ENCODE data around the gene MOB3B.
A peak's percentile ranks its signal among the peaks of the same experiment; 100 is the strongest.

The MOB3B gene

GRCh38 chr9:27540502-27540901, 10.9 kb upstream of the MOB3B start:
- DNase-seq, result no peak

GRCh38 chr9:27539479-27540441, 10.1 kb upstream of the MOB3B start:
- DNase-seq, result no peak

- no peak for DNase-seq
Measured at GRCh38 chr9:27538647-27539046, 9.0 kb upstream of the MOB3B start.

- no peak for DNase-seq
Measured at GRCh38 chr9:27537756-27538155, 8.1 kb upstream of the MOB3B start.

GRCh38 chr9:27537027-27537435, 7.4 kb upstream of the MOB3B start:
- no peak for DNase-seq

GRCh38 chr9:27536168-27536567, 6.6 kb upstream of the MOB3B start:
- no peak for DNase-seq

GRCh38 chr9:27535701-27536118, 6.1 kb upstream of the MOB3B start:
- no peak for DNase-seq

GRCh38 chr9:27534658-27535209, 5.1 kb upstream of the MOB3B start:
- no peak for DNase-seq

GRCh38 chr9:27534131-27534530, 4.5 kb upstream of the MOB3B start:
- peak in 1 of 2 experiments; percentile 15 for DNase-seq

- no peak for DNase-seq
Measured at GRCh38 chr9:27533311-27533710, 3.7 kb upstream of the MOB3B start.

GRCh38 chr9:27532046-27532445, 2.4 kb upstream of the MOB3B start:
- DNase-seq, result no peak

- no peak for DNase-seq
Measured at GRCh38 chr9:27530915-27531755, 1.5 kb upstream of the MOB3B start.

- no peak for DNase-seq
Measured at GRCh38 chr9:27528886-27529315, 713 bp downstream of the MOB3B start.

GRCh38 chr9:27528076-27528885, 1.3 kb downstream of the MOB3B start:
- DNase-seq, result no peak

- DNase-seq, result no peak
Measured at GRCh38 chr9:27527702-27528075, 1.9 kb downstream of the MOB3B start.

- no peak for DNase-seq
Measured at GRCh38 chr9:27524236-27524635, 5.4 kb downstream of the MOB3B start, which contains the start of gene IFNK. Gene IFNK, plus strand, starts transcription at chr9:27524290. Its CDS starts 47 bp downstream, at chr9:27524337.

GRCh38 chr9:27523141-27523540, 6.5 kb downstream of the MOB3B start:
- DNase-seq, result no peak

GRCh38 chr9:27520986-27521385, 8.6 kb downstream of the MOB3B start:
- DNase-seq, result no peak

GRCh38 chr9:27519466-27520465, 9.8 kb downstream of the MOB3B start:
- no peak for DNase-seq

GRCh38 chr9:27518809-27519208, 10.8 kb downstream of the MOB3B start:
- DNase-seq, result no peak

GRCh38 chr9:27518006-27518405, 11.6 kb downstream of the MOB3B start:
- DNase-seq, result no peak

All from NCI-H2081 (cell line).